Measurements from ENCODE around the gene MALSU1. TPM values are rescaled to one million over a fixed set of nuclear protein-coding genes. Genes with fewer than 3 reads are reported as not detected.
"Not testable (repeated sequence)": the region's sequence is repeated elsewhere in the genome, so short reads cannot be mapped to it uniquely, and the experiment has no call there.

MALSU1 gene
- polyA plus RNA-seq, 3 donors, result 51.1 to 55.6 (median 52.9) TPM

DNA sequence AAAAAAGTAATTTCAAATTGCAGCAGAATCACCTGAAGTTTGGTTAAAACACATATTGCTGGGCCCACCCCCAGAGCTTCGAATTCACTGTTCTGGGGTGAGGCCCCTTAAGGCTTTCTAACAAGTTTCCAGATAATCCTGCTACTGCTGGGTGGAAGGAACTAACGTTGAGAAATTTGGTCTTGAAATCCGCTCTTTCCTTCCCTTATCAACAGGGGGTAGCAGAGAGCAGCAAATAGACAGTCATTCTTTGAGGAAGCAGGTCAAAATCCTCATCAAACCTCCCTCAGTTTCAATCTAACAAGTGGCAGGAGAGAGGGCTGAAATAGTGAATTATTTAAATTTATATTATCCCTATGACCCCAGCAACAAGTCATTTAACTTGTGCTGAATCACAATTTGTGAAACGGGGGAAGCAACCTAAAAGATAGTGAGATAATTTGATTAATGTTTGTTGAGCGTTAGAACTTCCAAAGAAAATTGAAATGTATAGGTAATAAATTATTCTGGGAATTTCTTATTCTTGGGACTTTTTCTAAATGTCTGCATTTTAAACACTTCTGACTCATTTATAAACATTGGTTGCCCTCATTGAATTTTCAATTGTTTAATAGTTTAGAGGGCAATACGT, 21.7 kb upstream of the MALSU1 start:
- DNase-seq (ENCODE audit: extremely low read depth in 1 of 11, low read depth in 9 of 11, low spot score in 4 of 11), result peak in 7 of 11 donors; percentile 45 to 71 (median 50)

DNA sequence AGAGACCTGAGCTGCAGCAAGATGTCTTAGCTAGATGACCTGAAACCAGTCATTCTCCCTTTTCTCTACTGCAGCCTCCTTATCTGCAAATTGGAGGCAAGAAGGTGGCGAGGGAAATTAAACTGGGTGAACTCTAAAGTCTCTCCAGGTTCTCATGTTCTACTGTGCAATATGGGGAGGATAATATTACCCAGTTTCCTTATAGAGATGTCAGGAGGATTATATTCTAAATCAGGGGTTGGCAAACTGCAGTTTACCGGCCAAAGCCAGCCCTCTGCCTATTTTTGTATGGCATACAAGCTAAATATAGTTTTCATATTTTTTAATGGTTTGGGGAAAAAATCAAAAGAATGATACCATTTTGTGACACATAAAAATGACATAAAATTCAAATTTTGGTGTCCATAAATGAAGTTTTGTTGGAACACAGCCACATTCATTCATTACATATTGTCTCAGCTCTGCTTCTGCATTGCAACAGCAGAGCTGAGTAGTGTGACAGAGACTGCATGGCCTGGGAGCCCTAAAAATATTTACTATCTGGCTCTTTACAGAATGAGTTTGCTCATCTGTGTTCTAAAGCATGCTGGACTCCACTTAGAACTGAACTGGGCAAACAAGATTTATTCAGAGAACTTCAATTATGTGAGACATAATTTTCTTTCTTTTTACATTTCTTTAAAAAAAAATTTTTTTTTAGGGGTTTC, 19.2 kb upstream of the MALSU1 start:
- DNase-seq (ENCODE audit: extremely low read depth in 1 of 11, low read depth in 9 of 11, low spot score in 4 of 11), result no peak

DNA sequence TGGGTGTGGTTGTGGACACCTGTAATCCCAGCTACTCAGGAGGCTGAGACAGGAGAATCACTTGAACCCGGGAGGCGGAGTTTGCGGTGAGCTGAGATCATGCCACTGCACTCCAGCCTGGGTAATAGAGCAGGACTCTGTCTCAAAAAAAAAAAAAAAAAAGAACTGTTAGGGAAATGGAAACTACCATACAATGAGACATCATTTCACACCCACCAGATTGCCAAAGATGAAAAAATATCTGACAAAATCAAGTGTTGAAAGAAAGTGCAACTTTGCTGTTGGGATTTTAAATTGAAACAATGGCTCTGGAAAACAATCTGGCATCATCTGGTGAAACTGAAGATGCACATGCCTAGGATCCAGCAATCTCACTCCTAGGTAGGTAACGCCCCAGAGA, 16.1 kb upstream of the MALSU1 start:
- no peak for DNase-seq (ENCODE audit: extremely low read depth in 1 of 11, low read depth in 9 of 11, low spot score in 4 of 11)

DNA sequence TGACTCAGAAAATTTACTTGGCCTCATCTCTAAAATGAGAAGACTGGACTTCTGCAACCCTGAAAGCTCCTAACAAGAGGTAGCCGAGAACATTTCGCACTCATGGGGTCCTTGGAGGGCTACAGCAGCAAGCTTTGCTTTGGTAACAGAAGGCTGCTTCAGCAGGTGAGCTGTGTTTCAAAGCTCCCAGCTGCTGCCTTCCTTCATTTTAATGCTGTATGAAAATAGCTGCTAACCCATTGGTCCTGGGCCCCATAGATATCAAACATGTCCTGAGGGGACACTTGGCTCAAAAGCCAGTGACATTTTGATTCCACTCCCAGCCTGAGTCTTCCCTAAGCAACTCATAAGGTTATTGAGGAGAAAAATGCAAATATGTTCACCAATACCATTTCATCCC, 14.3 kb upstream of the MALSU1 start:
- DNase-seq (ENCODE audit: extremely low read depth in 1 of 11, low read depth in 9 of 11, low spot score in 4 of 11), result no peak

DNA sequence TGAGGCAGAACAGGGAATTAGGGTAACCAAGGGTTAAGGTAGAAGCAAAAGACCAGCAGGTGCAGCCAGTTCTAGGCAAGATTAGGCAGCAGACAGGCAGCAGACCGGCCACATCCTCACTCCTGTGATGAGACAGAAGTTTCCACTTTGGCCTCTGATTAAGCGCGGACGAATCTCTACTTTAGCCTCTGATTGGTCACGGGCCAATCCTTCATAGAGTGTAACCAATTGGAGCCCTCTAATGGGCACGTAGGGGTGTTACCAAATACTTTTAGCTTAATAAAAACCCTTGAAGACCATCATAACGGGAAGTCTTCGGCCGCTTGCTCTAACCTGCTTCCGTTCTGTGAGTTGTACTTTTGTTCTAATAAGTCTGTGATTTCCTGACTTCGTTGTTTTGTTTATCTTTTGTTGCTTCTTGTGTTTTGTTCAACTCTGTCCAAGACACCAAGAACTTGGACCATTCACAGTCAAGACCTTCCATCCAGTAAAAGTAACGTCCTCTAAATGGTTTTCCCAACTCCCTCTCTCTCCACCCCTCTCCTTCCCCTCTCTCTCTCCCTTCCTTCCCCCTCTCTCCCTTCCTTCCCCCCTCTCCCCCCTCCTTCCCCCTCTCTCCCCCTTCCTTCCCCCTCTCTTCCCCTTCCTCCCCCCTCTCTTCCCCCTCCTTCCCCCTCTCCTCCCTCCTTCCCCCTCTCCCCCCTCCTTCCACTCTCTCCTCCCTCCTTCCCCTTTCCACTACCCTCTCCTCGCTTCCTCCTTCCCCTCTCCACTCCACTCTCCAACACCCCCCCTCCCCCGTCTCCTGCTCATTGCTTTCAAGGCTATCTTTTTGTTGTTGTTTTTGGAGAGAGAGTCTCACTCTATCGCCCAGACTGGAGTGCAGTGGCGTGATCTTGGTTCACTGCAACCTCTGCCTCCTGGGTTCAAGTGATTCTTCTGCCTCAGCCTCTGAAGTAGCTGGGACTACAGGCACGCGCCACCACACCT, 13.2 kb upstream of the MALSU1 start:
- DNase-seq (ENCODE audit: extremely low read depth in 1 of 11, low read depth in 9 of 11, low spot score in 4 of 11), result no peak

DNA sequence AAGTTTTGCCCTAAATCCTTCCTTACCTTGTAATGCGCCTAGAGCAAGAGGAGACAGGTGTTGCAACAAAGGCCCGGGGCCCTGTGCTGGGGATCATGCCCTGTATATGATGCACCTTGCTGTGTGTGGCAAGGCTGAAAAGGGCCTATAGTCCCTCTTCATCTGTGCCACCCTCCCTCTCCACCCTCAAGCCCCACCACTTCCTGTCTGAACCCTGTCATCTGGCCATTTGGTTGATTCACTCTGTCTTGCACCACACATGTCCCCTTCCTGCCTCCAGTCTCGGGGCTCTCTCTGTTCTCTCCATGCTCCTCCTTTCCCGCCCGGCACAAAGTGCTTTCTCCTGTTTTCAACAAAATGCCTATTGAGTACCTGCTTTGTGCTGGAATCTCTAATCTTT, 11.5 kb upstream of the MALSU1 start:
- no peak for DNase-seq (ENCODE audit: extremely low read depth in 1 of 11, low read depth in 9 of 11, low spot score in 4 of 11)

DNA sequence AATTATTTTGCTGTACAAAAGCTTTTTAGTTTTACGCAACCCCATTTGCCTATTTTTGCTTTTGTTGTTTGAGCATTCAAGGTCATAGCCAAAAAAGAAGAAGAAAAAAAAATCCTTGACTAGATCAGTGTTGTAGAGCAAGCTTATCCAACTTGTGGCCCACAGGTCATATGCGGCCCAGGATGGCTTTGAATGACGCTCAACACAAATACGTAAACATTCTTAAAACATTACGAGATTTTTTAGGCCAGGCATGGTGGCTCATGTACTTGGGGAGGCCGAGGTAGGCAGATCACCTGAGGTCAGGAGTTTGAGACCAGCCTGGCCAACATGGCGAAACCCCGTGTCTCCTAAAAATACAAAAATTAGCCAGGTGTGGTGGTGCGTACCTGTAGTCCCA, 8.1 kb upstream of the MALSU1 start:
- DNase-seq (ENCODE audit: extremely low read depth in 1 of 11, low read depth in 9 of 11, low spot score in 4 of 11), result no peak

DNA sequence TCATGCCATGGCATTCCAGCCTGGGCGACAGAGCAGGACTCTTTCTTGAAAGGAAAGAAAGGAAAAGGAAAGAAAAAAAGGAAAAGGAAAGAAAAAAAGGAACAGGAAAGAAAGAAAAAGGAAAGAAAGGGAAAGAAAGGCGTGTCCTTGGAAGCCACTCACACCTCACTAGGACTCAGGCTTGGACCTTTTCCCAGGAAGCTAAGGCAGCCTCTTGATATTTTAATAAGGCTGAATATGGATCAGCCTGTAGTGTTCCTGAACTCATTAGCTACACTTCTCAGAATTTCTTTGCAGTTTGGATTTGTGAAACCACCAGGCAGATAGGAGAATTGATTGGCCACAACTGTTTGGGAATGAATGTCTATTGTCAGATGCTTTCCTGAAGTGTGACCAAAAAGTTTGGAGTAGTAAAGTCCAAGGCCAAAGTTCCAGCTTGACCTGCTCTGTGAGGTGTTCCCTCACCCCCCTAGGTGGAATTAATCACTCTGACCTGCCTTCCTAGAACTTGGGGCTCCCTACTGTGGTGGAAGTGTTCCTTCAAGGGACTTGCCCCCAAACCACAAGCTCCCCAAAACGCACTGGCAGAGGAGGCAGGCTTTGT, 7.1 kb upstream of the MALSU1 start:
- DNase-seq (ENCODE audit: extremely low read depth in 1 of 11, low read depth in 9 of 11, low spot score in 4 of 11), result no peak

DNA sequence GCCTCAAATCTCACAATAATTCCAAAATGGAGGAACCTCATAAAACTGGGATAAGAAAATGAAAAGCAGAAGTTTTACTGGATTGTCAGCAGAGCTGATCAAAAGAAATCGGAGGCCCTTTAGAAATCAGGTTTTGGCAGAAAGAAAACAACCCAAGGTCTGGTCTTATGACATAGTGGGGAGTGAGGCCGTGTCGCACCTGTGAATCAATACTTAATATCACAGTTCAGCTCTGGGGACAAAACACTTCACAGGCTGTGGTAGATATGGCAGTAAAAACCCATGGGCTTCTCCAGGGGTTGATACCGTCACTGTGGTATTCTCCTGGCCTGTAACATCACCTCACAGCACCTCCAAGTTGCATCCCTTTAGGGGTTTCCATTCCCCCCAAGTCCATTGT, 6.5 kb upstream of the MALSU1 start:
- no peak for DNase-seq (ENCODE audit: extremely low read depth in 1 of 11, low read depth in 9 of 11, low spot score in 4 of 11)

DNA sequence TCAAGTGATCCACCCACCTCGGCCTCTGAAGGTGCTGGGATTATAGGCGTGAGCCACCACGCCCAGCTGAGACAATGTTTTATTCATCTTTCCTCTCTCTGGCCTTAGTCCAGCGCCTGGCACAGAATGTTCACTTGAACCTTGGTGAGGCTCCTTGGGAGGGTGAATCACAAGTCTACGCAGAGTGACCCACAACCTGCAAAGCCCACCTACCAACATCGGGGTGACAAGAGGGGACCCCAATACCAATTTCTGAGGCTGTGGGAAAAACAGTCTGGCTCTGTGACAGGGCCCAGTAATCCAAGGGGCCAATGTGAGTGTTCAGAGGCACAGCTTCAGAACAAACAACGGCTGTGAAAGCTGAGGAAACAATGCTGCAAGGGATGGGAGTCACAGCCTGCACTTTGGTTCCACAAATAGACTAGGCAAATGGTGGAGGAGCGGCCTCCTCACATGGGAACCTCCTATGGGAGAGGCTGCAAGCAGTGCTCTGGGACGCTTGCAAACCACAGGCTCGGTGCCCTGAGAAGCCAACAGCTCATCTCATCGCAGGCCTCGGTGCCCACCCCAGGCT, 5.6 kb upstream of the MALSU1 start:
- DNase-seq (ENCODE audit: extremely low read depth in 1 of 11, low read depth in 9 of 11, low spot score in 4 of 11), result no peak

DNA sequence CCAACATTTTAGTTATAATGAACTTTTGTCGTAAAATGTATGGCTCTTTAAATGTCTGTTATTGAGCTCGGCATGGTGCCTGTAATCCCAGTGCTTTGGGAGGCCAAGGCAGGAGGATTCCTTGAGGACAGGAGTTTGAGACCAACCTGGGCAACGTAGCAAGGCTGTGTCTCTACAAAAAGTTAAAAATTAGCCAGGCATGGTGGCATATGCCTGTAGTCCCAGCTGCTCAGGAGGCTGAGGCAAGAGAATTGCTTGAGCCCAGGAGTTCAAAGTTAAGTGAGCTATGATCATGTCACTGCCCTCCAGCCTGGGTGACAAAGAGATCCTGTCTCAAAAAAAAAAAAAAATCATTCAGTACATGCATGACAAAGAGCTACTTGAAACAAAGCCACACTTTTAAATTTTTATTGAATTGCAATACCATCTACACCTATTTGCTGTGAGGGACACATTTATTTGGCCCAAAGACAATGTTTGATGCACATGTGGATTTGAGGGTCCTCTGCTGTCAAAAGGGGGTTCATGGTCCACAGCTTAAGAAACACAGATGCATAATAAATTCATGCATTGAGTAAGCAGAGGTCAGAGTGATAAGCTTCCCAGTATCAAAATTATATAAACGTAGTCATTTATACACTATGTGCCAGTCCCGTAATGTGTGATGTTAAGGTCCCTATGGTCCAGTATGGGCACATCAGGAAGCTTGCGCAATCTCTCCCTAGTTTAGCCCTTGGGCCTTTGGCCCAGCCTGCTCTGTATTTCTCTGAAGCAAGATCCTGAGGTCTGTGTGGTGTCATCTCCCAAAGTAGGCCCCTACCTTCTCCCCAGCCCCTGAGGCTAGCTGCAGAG, 4.4 kb upstream of the MALSU1 start:
- no peak for DNase-seq (ENCODE audit: extremely low read depth in 1 of 11, low read depth in 9 of 11, low spot score in 4 of 11)

DNA sequence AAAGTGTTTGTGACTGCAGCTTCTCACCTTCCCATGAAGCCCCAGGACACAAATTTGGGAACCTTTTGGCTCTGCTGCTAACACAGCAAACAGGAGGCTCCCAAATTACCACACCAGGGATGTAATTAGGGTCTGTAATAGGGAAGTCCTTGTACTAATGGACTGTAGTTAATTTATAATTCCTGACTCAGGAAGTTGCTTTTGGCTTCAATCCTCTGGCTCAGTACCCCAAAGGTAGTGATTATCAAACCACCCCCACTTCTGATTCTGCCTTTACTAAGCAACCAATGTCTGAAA, 3.8 kb upstream of the MALSU1 start:
- no peak for DNase-seq (ENCODE audit: extremely low read depth in 1 of 11, low read depth in 9 of 11, low spot score in 4 of 11)

DNA sequence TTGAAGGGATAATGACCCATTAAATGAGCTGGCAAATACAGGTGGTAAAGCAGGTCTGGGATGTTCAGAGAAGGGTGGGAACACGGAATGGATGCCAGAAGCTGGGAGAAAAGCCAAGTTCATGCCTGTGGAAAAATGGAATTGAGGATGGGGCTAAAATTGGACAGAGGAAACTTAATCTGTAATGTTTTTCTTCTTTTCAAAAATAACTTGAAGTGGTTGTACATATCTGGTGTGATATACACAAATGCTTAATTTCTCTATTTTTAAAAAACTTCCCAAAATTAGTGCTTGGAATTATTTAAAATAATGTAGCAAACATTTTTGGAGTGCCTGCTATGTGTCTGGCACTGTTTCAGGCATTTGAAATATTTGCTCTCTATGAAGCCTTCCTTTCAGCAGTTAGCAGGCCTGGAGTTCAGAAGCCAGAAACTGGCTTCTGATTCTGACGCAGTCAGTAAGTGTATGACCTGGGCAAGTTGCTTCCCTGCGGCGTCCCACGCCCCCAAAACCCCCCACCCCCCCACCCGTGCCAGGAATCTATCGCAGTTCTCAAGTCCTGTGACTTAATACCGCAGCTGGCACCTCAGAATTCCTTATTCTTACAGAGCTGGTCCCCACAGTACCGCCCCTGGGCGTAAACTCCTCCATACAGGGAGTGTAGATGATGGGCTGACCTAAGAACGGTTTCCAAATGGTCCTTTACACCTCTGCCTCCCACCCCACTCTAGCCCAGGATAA, 828 bp upstream of the MALSU1 start:
- no peak for DNase-seq (ENCODE audit: extremely low read depth in 1 of 11, low read depth in 9 of 11, low spot score in 4 of 11)

DNA sequence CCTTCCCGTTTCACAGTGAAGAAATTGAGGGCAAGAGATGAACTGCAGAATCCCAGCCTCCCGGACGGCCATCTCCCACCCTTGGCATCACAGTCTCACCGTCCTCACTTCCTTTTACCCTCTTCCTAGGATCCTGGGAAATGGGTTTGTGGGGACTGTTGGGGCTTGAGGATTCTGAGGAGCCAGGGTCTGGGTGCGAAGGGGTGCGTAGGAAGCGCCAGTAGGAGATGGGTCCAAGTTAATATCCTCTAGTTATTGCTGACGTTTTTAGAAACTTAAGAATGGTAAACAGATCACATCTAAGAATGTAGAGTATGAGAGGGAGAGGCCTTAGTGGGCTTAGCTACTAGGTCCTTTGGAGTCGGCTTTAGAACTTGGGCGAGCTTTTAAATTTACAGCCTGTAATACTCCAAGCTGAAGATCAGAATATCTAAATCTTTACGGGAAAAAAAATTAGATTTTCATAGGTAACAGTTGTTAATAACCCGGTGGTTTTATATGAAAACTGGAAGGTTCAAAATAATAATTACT, 696 bp downstream of the MALSU1 start:
- no peak for DNase-seq (ENCODE audit: extremely low read depth in 1 of 11, low read depth in 9 of 11, low spot score in 4 of 11)

DNA sequence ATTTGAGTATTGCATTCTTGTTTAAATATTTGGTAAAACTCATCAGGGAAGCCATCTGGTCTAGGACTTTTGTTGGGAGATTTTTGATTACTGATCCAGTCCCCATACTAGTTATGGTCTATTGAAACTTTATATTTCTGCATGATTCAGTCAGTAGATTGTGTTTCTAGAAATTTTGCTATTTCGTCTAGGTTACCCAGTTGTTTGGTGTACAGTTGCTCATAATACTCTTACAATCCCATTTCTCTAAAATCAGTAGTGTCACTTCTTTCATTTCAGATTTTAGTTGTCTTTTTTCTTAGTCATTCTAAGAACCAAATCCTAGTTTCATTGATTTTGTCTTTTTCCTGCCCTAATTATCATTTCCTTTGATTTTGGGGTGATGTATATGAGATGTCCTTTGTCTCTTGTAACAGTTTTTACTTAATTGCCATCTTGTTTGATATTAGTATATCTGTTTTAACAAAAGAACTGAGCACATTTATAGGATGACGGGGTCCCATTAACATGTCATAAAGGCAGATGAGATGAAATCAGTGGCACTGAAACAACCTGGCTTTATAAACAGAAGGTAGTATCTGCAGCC, 7.9 kb downstream of the MALSU1 start:
- no peak for DNase-seq (ENCODE audit: extremely low read depth in 1 of 11, low read depth in 9 of 11, low spot score in 4 of 11)

DNA sequence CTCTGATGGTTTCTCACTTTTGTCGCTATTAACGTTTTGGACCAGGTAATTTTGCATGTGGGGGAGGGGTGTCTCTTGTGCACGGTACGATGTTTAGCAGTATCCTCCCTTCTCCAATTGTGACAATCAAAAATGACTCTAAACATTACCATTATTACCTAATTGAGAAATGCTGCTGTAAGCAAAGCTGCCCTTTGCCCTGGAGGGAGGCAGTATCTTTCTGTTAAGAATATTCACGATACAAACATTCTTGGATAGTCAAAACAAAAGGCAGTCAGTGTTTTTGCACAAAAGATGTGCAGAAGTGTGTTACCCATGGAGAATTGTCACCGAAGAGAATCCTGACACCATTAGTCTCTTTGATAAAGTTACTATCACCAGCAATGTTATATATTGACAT, 9.6 kb downstream of the MALSU1 start:
- DNase-seq (ENCODE audit: extremely low read depth in 1 of 11, low read depth in 9 of 11, low spot score in 4 of 11), result no peak

DNA sequence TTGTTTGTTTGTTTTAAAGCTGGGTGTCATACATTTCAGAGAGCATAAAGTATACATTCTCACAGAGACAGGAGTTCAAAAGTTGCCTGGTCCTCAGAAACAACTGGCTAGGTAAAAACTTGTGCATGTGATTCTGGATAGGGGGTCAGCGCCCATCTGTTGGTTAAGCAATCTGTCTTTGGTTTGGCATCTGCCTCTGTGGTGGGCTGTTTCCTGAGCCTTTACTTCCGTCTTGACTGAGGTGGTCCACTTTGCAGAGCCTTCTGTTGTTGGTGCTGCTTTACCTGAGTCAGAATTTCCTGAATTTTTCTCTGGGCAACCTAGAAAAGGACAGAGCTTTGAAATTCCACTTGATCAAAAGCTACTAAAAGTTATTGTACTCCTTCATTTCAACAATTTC, 13.0 kb downstream of the MALSU1 start:
- DNase-seq (ENCODE audit: extremely low read depth in 1 of 11, low read depth in 9 of 11, low spot score in 4 of 11), result not testable (repeated sequence)

Data from renal cortex interstitium (tissue), 11 donors.